GM23338 (cell line): ENCODE measurements around the gene ESPN. TPM values are rescaled to one million over a fixed set of nuclear protein-coding genes. Genes with fewer than 3 reads are reported as not detected.

Experiments used
- ATAC-seq: fragments of 200-7000 bp; cut with Tn5 transposase; 3 replicates; pipeline ENCODE4 v1.9.1; 2020
- DNase-seq: peaks from one replicate; pipeline ENCODE4 v3.0.0-alpha.2; 2015; ENCODE audit warnings: low spot score
- H2AFZ ChIP-seq: fragments of 200-600 bp; sonication (generic); 2 replicates; pipeline ENCODE4 v1.8.0; 2016; ENCODE audit warnings: antibody characterized with exemption, mild to moderate bottlenecking, moderate library complexity
- H3F3A ChIP-seq: fragments of 200-600 bp; sonication (generic); replicated peaks from 2 replicates; pipeline ENCODE4 v1.8.0; 2017; ENCODE audit warnings: antibody characterized with exemption, mixed run types, low read depth
- H3K27ac ChIP-seq: fragments of 200-600 bp; sonication (generic); 2 replicates; pipeline ENCODE4 v1.6.1; 2016; ENCODE audit warnings: low read depth
- H3K27me3 ChIP-seq: fragments of 200-600 bp; sonication (generic); 2 replicates; pipeline ENCODE4 v1.8.0; 2016; ENCODE audit warnings: mild to moderate bottlenecking, mixed run types, moderate library complexity; ENCODE audit not compliant: insufficient read depth
- H3K36me3 ChIP-seq: fragments of 200-600 bp; sonication (generic); 2 replicates; pipeline ENCODE4 v1.8.0; 2016; ENCODE audit warnings: mild to moderate bottlenecking; ENCODE audit not compliant: insufficient read depth
- H3K4me1 ChIP-seq: fragments of 200-600 bp; sonication (generic); 2 replicates; pipeline ENCODE4 v1.8.0; 2016; ENCODE audit warnings: mild to moderate bottlenecking, moderate library complexity; ENCODE audit not compliant: insufficient read depth
- H3K4me2 ChIP-seq: fragments of 200-600 bp; sonication (generic); 2 replicates; pipeline ENCODE4 v1.7.1; 2017; ENCODE audit warnings: mixed run types
- H3K4me3 ChIP-seq: fragments of 200-600 bp; sonication (generic); 2 replicates; pipeline ENCODE4 v1.6.1; 2016; ENCODE audit warnings: mixed run types
- H3K79me2 ChIP-seq: fragments of 200-600 bp; sonication (generic); replicated peaks from 2 replicates; pipeline ENCODE4 v1.8.0; 2017; ENCODE audit warnings: mild to moderate bottlenecking; ENCODE audit not compliant: insufficient read depth
- H3K9me2 ChIP-seq: fragments of 200-600 bp; sonication (generic); 2 replicates; pipeline ENCODE4 v1.8.0; 2017; ENCODE audit not compliant: insufficient read depth
- H4K20me1 ChIP-seq: fragments of 200-600 bp; sonication (generic); replicated peaks from 2 replicates; pipeline ENCODE4 v1.8.0; 2017; ENCODE audit warnings: mild to moderate bottlenecking; ENCODE audit not compliant: insufficient read depth
- H3K27ac Mint-ChIP-seq: 2 replicates; pipeline ENCODE4 v1.8.0; 2020; ENCODE audit warnings: inconsistent platforms, mild to moderate bottlenecking, moderate library complexity, mixed read lengths
- H3K27me3 Mint-ChIP-seq: 3 replicates; pipeline ENCODE4 v1.8.0; 2022; ENCODE audit warnings: low read depth, mild to moderate bottlenecking, moderate library complexity, mixed read lengths, inconsistent platforms; ENCODE audit not compliant: insufficient read depth, poor library complexity
- H3K36me3 Mint-ChIP-seq: 3 replicates; pipeline ENCODE4 v1.8.0; 2021; ENCODE audit warnings: low read depth, mild to moderate bottlenecking, inconsistent platforms, moderate library complexity, mixed read lengths
- H3K4me1 Mint-ChIP-seq: 3 replicates; pipeline ENCODE4 v1.8.0; 2020; ENCODE audit warnings: mild to moderate bottlenecking, inconsistent platforms, mixed read lengths
- H3K4me3 Mint-ChIP-seq: 3 replicates; pipeline ENCODE4 v1.8.0; 2021; ENCODE audit warnings: moderate library complexity, mild to moderate bottlenecking, inconsistent platforms, mixed read lengths
- H3K9me3 Mint-ChIP-seq: 3 replicates; pipeline ENCODE4 v1.8.0; 2020; ENCODE audit warnings: moderate library complexity, mild to moderate bottlenecking, inconsistent platforms, mixed read lengths
- CREB1 ChIP-seq: fragments of 250-450 bp; sonication (Bioruptor Pico); IDR thresholded peaks from 2 replicates; pipeline ENCODE4 v1.5.0; 2020; ENCODE audit warnings: low read depth, mild to moderate bottlenecking, moderate library complexity
- ETS1 ChIP-seq: IDR thresholded peaks from 2 replicates; pipeline ENCODE4 v1.6.1; 2016; ENCODE audit warnings: antibody characterized with exemption
- EZH2 ChIP-seq: fragments of 200-600 bp; sonication (generic); IDR thresholded peaks from one replicate; pipeline ENCODE4 v1.8.0; 2017; ENCODE audit warnings: antibody characterized with exemption, mild to moderate bottlenecking, low read depth; ENCODE audit not compliant: unreplicated experiment
- JUNB ChIP-seq: IDR thresholded peaks from one replicate; pipeline ENCODE4 v1.6.1; 2016; ENCODE audit warnings: antibody characterized with exemption; ENCODE audit not compliant: unreplicated experiment
- NANOG ChIP-seq: IDR thresholded peaks from 2 replicates; pipeline ENCODE4 v1.6.1; 2016; ENCODE audit warnings: antibody characterized with exemption, borderline replicate concordance
- POLR2AphosphoS5 ChIP-seq: IDR thresholded peaks from 2 replicates; pipeline ENCODE4 v1.6.1; 2016; ENCODE audit warnings: antibody characterized with exemption, low read depth
- REST ChIP-seq: IDR thresholded peaks from one replicate; pipeline ENCODE4 v1.6.1; 2018; ENCODE audit warnings: antibody characterized with exemption; ENCODE audit not compliant: unreplicated experiment
- STAT1 ChIP-seq: IDR thresholded peaks from one replicate; pipeline ENCODE4 v1.6.1; 2016; ENCODE audit warnings: antibody characterized with exemption; ENCODE audit not compliant: unreplicated experiment
- ZNF114 ChIP-seq: fragments of 250-450 bp; sonication (Bioruptor Pico); IDR thresholded peaks from 2 replicates; pipeline ENCODE4 v1.5.0; 2020; ENCODE audit warnings: mild to moderate bottlenecking, moderate library complexity
- ZNF331 ChIP-seq: fragments of 250-450 bp; sonication (Bioruptor Pico); IDR thresholded peaks from 2 replicates; pipeline ENCODE4 v1.5.0; 2020; ENCODE audit warnings: low read depth, mild to moderate bottlenecking, moderate library complexity
- ZNF462 ChIP-seq: fragments of 250-450 bp; sonication (Bioruptor Pico); IDR thresholded peaks from 2 replicates; pipeline ENCODE4 v1.5.0; 2020; ENCODE audit warnings: mild to moderate bottlenecking, moderate library complexity
- polyA plus RNA-seq: library from polyadenylated mRNA; unstranded; fragments of >200 nt; fragmentation: Nextera tagmentation; extraction: Ambion mirVana; gene quantifications from 2 replicates; pipeline ENCODE4 v1.2.1, GENCODE V29; 2016
- total RNA-seq: library from RNA; depleted of rRNA; stranded (reverse); fragments of >200 nt; shearing (Covaris generic); gene quantifications from 2 replicates; pipeline ENCODE4 v1.2.3, GENCODE V29; 2014

ESPN gene
- total and polyA plus RNA-seq, 2 experiments from 2014 or later, result 12.2 to 13.6 TPM

- no peak for TF ChIP-seq JUNB
Measured at GRCh38 chr1:6460301-6461050, 35.9 kb downstream of the ESPN start (continued).

- Mint-ChIP-seq H3K27ac (no peak overlapping the region), H3K36me3 (peaks cover 12% of the 10 kb centered on the region), H3K4me3 (peak overlapping the region; percentile 35; the same call in 2 of the 3 replicates), H3K4me1 (peaks cover 29% of the 10 kb centered on the region), H3K9me3 (no peaks in the 10 kb centered on the region; the same call in 2 of the 3 replicates), H3K27me3 (peaks cover 19% of the 10 kb centered on the region)
- no peak overlapping the region for H2AFZ ChIP-seq
- no peaks in the 10 kb centered on the region for H3K9me2 ChIP-seq
- TF ChIP-seq ZNF331 (CRISPR knock-in tag), result no peak
- no peak for TF ChIP-seq EZH2
- no peak for TF ChIP-seq ZNF114
- no peak for TF ChIP-seq NANOG
- no peak for TF ChIP-seq REST
- TF ChIP-seq ETS1, result no peak
- no peak for TF ChIP-seq POLR2AphosphoS5
- TF ChIP-seq JUNB, result no peak
- TF ChIP-seq ZNF462 (CRISPR knock-in tag), result no peak
- TF ChIP-seq CREB1, result no peak
- no peak for TF ChIP-seq STAT1
- H3K27me3 ChIP-seq, result peaks cover 13% of the 10 kb centered on the region
- H3K36me3 ChIP-seq, result no peaks in the 10 kb centered on the region
- no peak for ATAC-seq
- H3K27ac ChIP-seq, result no peak overlapping the region; the same call in 1 of the 2 replicates
- H4K20me1 ChIP-seq, result no peaks in the 10 kb centered on the region
- H3K4me3 ChIP-seq, result no peak overlapping the region
- no peak for DNase-seq
- peaks cover 14% of the 10 kb centered on the region; the same call in 1 of the 2 replicates for H3F3A ChIP-seq
- peaks cover 12% of the 10 kb centered on the region for H3K4me1 ChIP-seq
- H3K4me2 ChIP-seq, result peak overlapping the region; percentile 78; the same call in 1 of the 2 replicates
- no peaks in the 10 kb centered on the region for H3K79me2 ChIP-seq
Measured at GRCh38 chr1:6461051-6461530, 36.5 kb downstream of the ESPN start.
